H1 (cell line): ENCODE results near the gene ARFGAP3. TPM values are rescaled to one million over a fixed set of nuclear protein-coding genes. Genes with fewer than 3 reads are reported as not detected.

Experiments used
- CTCF ChIA-PET: fragments of 300-600 bp; sonication (Branson Sonifier 250); formaldehyde crosslinking; loops from one replicate; lab custom pipeline; 2021; ENCODE audit not compliant: partially characterized antibody; lab: Charles Lee
- POLR2A ChIA-PET: fragments of 300-600 bp; sonication (Branson Sonifier 250); formaldehyde crosslinking; loops from one replicate; lab custom pipeline; 2021; ENCODE audit warnings: inconsistent platforms; ENCODE audit not compliant: partially characterized antibody; lab: Charles Lee
- DNase-seq, 2 experiments: peaks; one replicate each; pipeline versions ENCODE4 v3.0.0 to v3.0.0-alpha.2; 2010 to 2022; ENCODE audit warnings: low spot score in 2 of 2, low read depth in 1 of 2, mixed read lengths in 1 of 2
- FAIRE-seq: peaks from 2 replicates; lab custom pipeline; 2011; peaks lifted over from hg19 to GRCh38; lab: Jason Lieb, UNC
- H2AFZ ChIP-seq: 2 replicates; pipeline ENCODE4 v1.8.1; 2012; ENCODE audit warnings: low read length, inconsistent platforms
- H2AK5ac ChIP-seq: 2 replicates; pipeline ENCODE4 v1.6.1; 2013; ENCODE audit warnings: low read depth, low read length
- H2BK120ac ChIP-seq: replicated peaks from 2 replicates; pipeline ENCODE3; 2013; ENCODE audit warnings: low read depth, low read length, inconsistent platforms
- H2BK12ac ChIP-seq: 2 replicates; pipeline ENCODE4 v1.6.1; 2013; ENCODE audit warnings: low read depth, low read length
- H2BK15ac ChIP-seq: 2 replicates; pipeline ENCODE4 v1.6.1; 2013; ENCODE audit warnings: low read length
- H2BK20ac ChIP-seq: 2 replicates; pipeline ENCODE4 v1.6.1; 2013; ENCODE audit warnings: low read length
- H2BK5ac ChIP-seq: 2 replicates; pipeline ENCODE4 v1.6.1; 2013; ENCODE audit warnings: low read depth, low read length
- H3K14ac ChIP-seq: 2 replicates; pipeline ENCODE4 v1.6.1; 2013; ENCODE audit warnings: inconsistent platforms; ENCODE audit not compliant: insufficient read length
- H3K18ac ChIP-seq: 2 replicates; pipeline ENCODE4 v1.6.1; 2013; ENCODE audit warnings: low read length; ENCODE audit errors: extremely low read depth
- H3K23ac ChIP-seq: 2 replicates; pipeline ENCODE4 v1.6.1; 2013; ENCODE audit warnings: inconsistent platforms; ENCODE audit not compliant: insufficient read length
- H3K23me2 ChIP-seq: 2 replicates; pipeline ENCODE4 v1.6.1; 2013; ENCODE audit warnings: low read depth, low read length
- H3K27ac ChIP-seq: 2 replicates; pipeline ENCODE4 v1.6.1; 2011; ENCODE audit warnings: low read depth, low read length, inconsistent platforms
- H3K27me3 ChIP-seq, 4 experiments: replicated peaks in 1 of 4; 1 replicate in 1 of 4; 2 replicates in 3 of 4; pipeline versions ENCODE4 v1.6.1 to v1.8.1; 2011 to 2013; ENCODE audit warnings: low read length in 3 of 4, mild to moderate bottlenecking in 3 of 4, inconsistent platforms in 2 of 4, mixed read lengths in 2 of 4, moderate library complexity in 1 of 4; ENCODE audit not compliant: control insufficient read depth in 3 of 4, insufficient read depth in 3 of 4; ENCODE audit errors: extremely low read depth in 1 of 4
- H3K36me3 ChIP-seq, 4 experiments: 2 replicates each; pipeline versions ENCODE4 v1.6.1 to v1.8.1; 2011 to 2013; ENCODE audit warnings: mild to moderate bottlenecking in 4 of 4, low read length in 3 of 4, moderate library complexity in 2 of 4, control low read depth in 1 of 4, inconsistent platforms in 1 of 4; ENCODE audit not compliant: insufficient read depth in 4 of 4, control insufficient read depth in 2 of 4
- H3K4ac ChIP-seq: replicated peaks from 2 replicates; pipeline ENCODE3; 2013; ENCODE audit warnings: low read length, low read depth, mixed read lengths, inconsistent platforms; ENCODE audit not compliant: insufficient read length
- H3K4me1 ChIP-seq, 4 experiments: replicated peaks in 1 of 4; 1 replicate in 1 of 4; 2 replicates in 3 of 4; pipeline versions ENCODE4 v1.6.1 to v1.8.1; 2011 to 2013; ENCODE audit warnings: low read length in 3 of 4, inconsistent platforms in 2 of 4, mixed read lengths in 1 of 4; ENCODE audit not compliant: insufficient read depth in 4 of 4, control insufficient read depth in 3 of 4
- H3K4me2 ChIP-seq, 2 experiments: 2 replicates each; pipeline versions ENCODE4 v1.6.1 to v1.8.1; 2011 to 2013; ENCODE audit warnings: low read depth in 2 of 2, low read length in 2 of 2, control low read depth in 1 of 2, inconsistent platforms in 1 of 2, mild to moderate bottlenecking in 1 of 2; ENCODE audit not compliant: insufficient read depth in 1 of 2
- H3K4me3 ChIP-seq, 4 experiments: fragments of 200-600, 300-600 bp in 1 of 4; sonication (generic), shearing (Covaris generic), sonication (Bioruptor Twin) in 1 of 4; 2 replicates each; pipeline versions ENCODE4 v1.5.1 to v1.8.1; 2011 to 2016; ENCODE audit warnings: low read length in 4 of 4, low read depth in 3 of 4, control low read depth in 2 of 4, inconsistent platforms in 2 of 4, mild to moderate bottlenecking in 2 of 4, mixed read lengths in 1 of 4, moderate library complexity in 1 of 4; ENCODE audit not compliant: insufficient read depth in 2 of 4; ENCODE audit errors: extremely low read depth in 1 of 4
- H3K56ac ChIP-seq: replicated peaks from 2 replicates; pipeline ENCODE3; 2013; ENCODE audit warnings: low read depth, mild to moderate bottlenecking, mixed read lengths, low read length, inconsistent platforms; ENCODE audit not compliant: insufficient read length
- H3K79me1 ChIP-seq: 2 replicates; pipeline ENCODE4 v1.6.1; 2013; ENCODE audit warnings: low read depth, low read length, control low read depth
- H3K79me2 ChIP-seq, 2 experiments: 2 replicates each; pipeline versions ENCODE4 v1.6.1 to v1.8.1; 2012 to 2013; ENCODE audit warnings: low read length in 2 of 2, mild to moderate bottlenecking in 2 of 2, inconsistent platforms in 1 of 2; ENCODE audit not compliant: insufficient read depth in 2 of 2, control insufficient read depth in 1 of 2
- H3K9ac ChIP-seq, 4 experiments: replicated peaks in 1 of 4; 1 replicate in 1 of 4; 2 replicates in 3 of 4; pipeline versions ENCODE4 v1.6.1 to v1.8.1; 2011 to 2013; ENCODE audit warnings: low read depth in 3 of 4, low read length in 3 of 4, control low read depth in 2 of 4, mild to moderate bottlenecking in 2 of 4, moderate library complexity in 2 of 4, inconsistent platforms in 1 of 4; ENCODE audit errors: extremely low read depth in 1 of 4
- H3K9me3 ChIP-seq, 2 experiments: 2 replicates each; pipeline versions ENCODE4 v1.6.1 to v1.8.1; 2012 to 2013; ENCODE audit warnings: mild to moderate bottlenecking in 2 of 2, moderate library complexity in 2 of 2, control low read depth in 1 of 2, inconsistent platforms in 1 of 2, low read depth in 1 of 2, low read length in 1 of 2, mixed read lengths in 1 of 2; ENCODE audit not compliant: insufficient read depth in 2 of 2
- H4K20me1 ChIP-seq, 2 experiments: replicated peaks in 1 of 2; 2 replicates each; pipeline versions ENCODE3 to v1.8.1; 2011 to 2013; ENCODE audit warnings: inconsistent platforms in 2 of 2, low read length in 2 of 2, mild to moderate bottlenecking in 1 of 2; ENCODE audit not compliant: insufficient read depth in 2 of 2, control insufficient read depth in 1 of 2
- H4K5ac ChIP-seq: 2 replicates; pipeline ENCODE4 v1.6.1; 2013; ENCODE audit warnings: low read length, low read depth, mixed read lengths, inconsistent platforms; ENCODE audit not compliant: insufficient read length
- H4K8ac ChIP-seq: 2 replicates; pipeline ENCODE4 v1.8.0; 2013; ENCODE audit warnings: mild to moderate bottlenecking, moderate library complexity, low read length, inconsistent platforms; ENCODE audit not compliant: insufficient read depth; ENCODE audit errors: extremely low read depth
- H4K91ac ChIP-seq: replicated peaks from 2 replicates; pipeline ENCODE3; 2013; ENCODE audit warnings: low read length, mixed read lengths, inconsistent platforms; ENCODE audit not compliant: insufficient read length
- BACH1 ChIP-seq: IDR thresholded peaks from 2 replicates; pipeline ENCODE4 v1.6.1; 2012; ENCODE audit warnings: low read length, improper control_type of control experiment
- EGR1 ChIP-seq: IDR thresholded peaks from 2 replicates; pipeline ENCODE4 v1.6.1; 2011; ENCODE audit warnings: low read depth, low read length, borderline replicate concordance
- GTF2F1 ChIP-seq: IDR thresholded peaks from 2 replicates; pipeline ENCODE4 v1.6.1; 2012; ENCODE audit warnings: low read depth, low read length, improper control_type of control experiment, borderline replicate concordance
- HDAC2 ChIP-seq, 2 experiments: fragments of 300-600 bp in 1 of 2; sonication (generic) in 1 of 2; IDR thresholded peaks; 2 replicates each; pipeline ENCODE4 v1.6.1; 2011 to 2012; ENCODE audit warnings: low read depth in 2 of 2, low read length in 2 of 2, mild to moderate bottlenecking in 2 of 2, moderate library complexity in 2 of 2, borderline replicate concordance in 1 of 2, inconsistent platforms in 1 of 2
- HDAC6 ChIP-seq: IDR thresholded peaks from one replicate; pipeline ENCODE4 v1.7.1; 2012; ENCODE audit warnings: low read depth, mild to moderate bottlenecking, inconsistent platforms, low read length, moderate library complexity
- MAX ChIP-seq: IDR thresholded peaks from 2 replicates; pipeline ENCODE4 v1.6.1; 2012; ENCODE audit warnings: inconsistent platforms
- RFX5 ChIP-seq: IDR thresholded peaks from 2 replicates; pipeline ENCODE4 v1.6.1; 2011; ENCODE audit warnings: low read depth, low read length, improper control_type of control experiment, borderline replicate concordance
- SRF ChIP-seq: IDR thresholded peaks from 2 replicates; pipeline ENCODE4 v1.6.1; 2011; ENCODE audit warnings: mild to moderate bottlenecking, low read depth, low read length, moderate library complexity
- TEAD4 ChIP-seq: IDR thresholded peaks from 2 replicates; pipeline ENCODE4 v1.6.1; 2012; ENCODE audit warnings: low read depth, low read length, inconsistent platforms, mixed read lengths
- YY1 ChIP-seq: IDR thresholded peaks from 2 replicates; pipeline ENCODE4 v1.6.1; 2011; ENCODE audit warnings: low read depth, mild to moderate bottlenecking, low read length
- WGBS, 2 experiments: shearing (Covaris generic) in 1 of 2; methylation state at CpG; one replicate each; pipeline versions ENCODE4 v1.1.6 to v1.1.7; 2013 to 2015; ENCODE audit warnings: low lambda C conversion rate in 2 of 2, mixed read lengths in 2 of 2, inconsistent platforms in 1 of 2, low coverage in 1 of 2, missing lambda C conversion rate in 1 of 2; ENCODE audit not compliant: insufficient replicate concordance in 2 of 2, insufficient coverage in 1 of 2, insufficient read length in 1 of 2; ENCODE audit errors: extremely low coverage in 1 of 2, missing lambda C conversion rate in 1 of 2; 5-methylcytosine and 5-hydroxymethylcytosine counted together
- polyA plus RNA-seq, 7 experiments: library from polyadenylated mRNA; depleted of rRNA in 3 of 7; stranded (reverse) in 5 of 7; unstranded in 2 of 7; fragments of >200 nt in 5 of 7; fragments of 200-250 nt in 2 of 7; gene quantifications; 1 replicate in 5 of 7; 2 replicates in 1 of 7; 4 replicates in 1 of 7; pipeline versions ENCODE4 v1.2.1 to v1.2.3, GENCODE V29; 2011 to 2013; ENCODE audit warnings: missing spikeins in 2 of 7, mixed read lengths in 2 of 7
- total RNA-seq: library from RNA; stranded (reverse); fragmentation: NEBNext Ultra II Directional; extraction: Animal tissue kit (Norgen Biotek cat#: 25700); gene quantifications from 2 replicates; pipeline ENCODE4 v1.2.1, GENCODE V29; 2021
- TF ChIP-seq, protein P1 (sequence below), 3 experiments: IDR thresholded peaks; 1 replicate in 2 of 3; 2 replicates in 1 of 3; pipeline versions ENCODE4 v1.5.1 to v1.6.1; 2011; ENCODE audit warnings: low read length in 3 of 3, mild to moderate bottlenecking in 3 of 3, inconsistent platforms in 2 of 3, low read depth in 1 of 3, moderate library complexity in 1 of 3; ENCODE audit not compliant: insufficient read depth in 1 of 3; ENCODE audit errors: control extremely low read depth in 1 of 3

ARFGAP3 gene
- total and polyA plus RNA-seq, 2 of the 8 experiments (the other 6 are each of a cell fraction or from before 2014, with no cell fraction given): 9.7 to 16.0 TPM

DNA sequence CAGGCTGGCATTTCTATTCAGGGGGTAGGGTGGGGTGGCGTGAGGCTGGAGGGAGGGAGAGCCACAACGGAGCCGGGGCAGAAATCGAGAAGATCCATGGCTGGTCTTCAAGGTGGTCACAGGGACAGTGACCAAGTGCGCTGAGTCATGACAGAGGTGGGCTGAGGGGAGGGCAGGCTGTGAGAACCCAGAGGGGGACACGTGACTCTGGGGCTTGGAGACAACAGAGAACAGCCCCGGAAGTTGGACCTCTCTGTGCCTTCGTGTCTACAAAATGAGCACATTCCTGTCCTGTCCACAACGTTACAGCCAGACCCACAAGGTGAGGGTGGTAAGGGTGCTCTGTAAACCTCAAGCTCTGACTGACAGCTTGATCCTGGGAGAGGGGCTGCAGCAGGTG, 35.1 kb upstream of the ARFGAP3 start:
- Histone ChIP-seq H3K9ac (no peak overlapping the region), H3K79me1 (no peaks in the 10 kb centered on the region; the same call in 1 of the 2 replicates), H3K18ac (no peak overlapping the region), H3K4me2 (no peak overlapping the region), H2AFZ (no peak overlapping the region), H2AK5ac (no peak overlapping the region), H4K8ac (no peak overlapping the region; the same call in 1 of the 2 replicates), H3K23me2 (no peaks in the 10 kb centered on the region; the same call in 1 of the 2 replicates), H2BK5ac (peak overlapping the region; percentile 52), H2BK12ac (no peak overlapping the region), H3K36me3 (peaks cover 3 to 13% (median 10%) of the 10 kb centered on the region in 4 experiments; a peak in 5 of 8 replicates), H3K27me3 (no peaks in the 10 kb centered on the region), H3K14ac (no peak overlapping the region), H3K23ac (no peak overlapping the region), H4K20me1 (peaks cover 5 to 16% of the 10 kb centered on the region in 2 experiments), H4K91ac (no peak overlapping the region), H2BK20ac (no peak overlapping the region), H3K4me1 (no peaks in the 10 kb centered on the region), H3K27ac (peak overlapping the region; percentile 33; the same call in 1 of the 2 replicates), H3K56ac (no peak overlapping the region), H3K79me2 (peaks cover 0 to 8% of the 10 kb centered on the region in 2 experiments; a peak in 1 of 4 replicates), H3K4me3 (no peak overlapping the region), H3K9me3 (no peaks in the 10 kb centered on the region), H3K4ac (peak overlapping the region; percentile 23), H2BK120ac (no peak overlapping the region), H4K5ac (no peak overlapping the region), H2BK15ac (no peak overlapping the region)
- ChIA-PET POLR2A (interaction anchor here (1.1 to 2.2 kb wide), 3 partner anchors 9 to 123 kb away, joined by 3 to 9 read pairs (median 4); partner anchors contain the start of gene PACSIN2), CTCF (interaction anchor here (1.2 to 4.2 kb wide), 6 partner anchors 13 to 167 kb away, joined by 3 to 38 read pairs (median 4); no protein-coding TSS in a partner anchor)
- no peak for FAIRE-seq
- no peak for DNase-seq
- 87% methylated on average over 9 of the region's 9 CpGs; no CpG with 5 or more reads in 1 of the 2 experiments for WGBS, 2 experiments
- TF ChIP-seq EGR1: no peak
- no peak for TF ChIP-seq GTF2F1
- no peak for TF ChIP-seq HDAC2 (IDR thresholded peaks at IDR 0.05; ENCODE audit: borderline replicate concordance in 1 of 2, low read depth in 2 of 2, low read length in 2 of 2)
- TF ChIP-seq, protein P1, sequence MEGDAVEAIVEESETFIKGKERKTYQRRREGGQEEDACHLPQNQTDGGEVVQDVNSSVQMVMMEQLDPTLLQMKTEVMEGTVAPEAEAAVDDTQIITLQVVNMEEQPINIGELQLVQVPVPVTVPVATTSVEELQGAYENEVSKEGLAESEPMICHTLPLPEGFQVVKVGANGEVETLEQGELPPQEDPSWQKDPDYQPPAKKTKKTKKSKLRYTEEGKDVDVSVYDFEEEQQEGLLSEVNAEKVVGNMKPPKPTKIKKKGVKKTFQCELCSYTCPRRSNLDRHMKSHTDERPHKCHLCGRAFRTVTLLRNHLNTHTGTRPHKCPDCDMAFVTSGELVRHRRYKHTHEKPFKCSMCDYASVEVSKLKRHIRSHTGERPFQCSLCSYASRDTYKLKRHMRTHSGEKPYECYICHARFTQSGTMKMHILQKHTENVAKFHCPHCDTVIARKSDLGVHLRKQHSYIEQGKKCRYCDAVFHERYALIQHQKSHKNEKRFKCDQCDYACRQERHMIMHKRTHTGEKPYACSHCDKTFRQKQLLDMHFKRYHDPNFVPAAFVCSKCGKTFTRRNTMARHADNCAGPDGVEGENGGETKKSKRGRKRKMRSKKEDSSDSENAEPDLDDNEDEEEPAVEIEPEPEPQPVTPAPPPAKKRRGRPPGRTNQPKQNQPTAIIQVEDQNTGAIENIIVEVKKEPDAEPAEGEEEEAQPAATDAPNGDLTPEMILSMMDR (IDR thresholded peaks at IDR 0.05; ENCODE audit: control extremely low read depth in 1 of 3, insufficient read depth in 1 of 3, low read depth in 1 of 3, low read length in 3 of 3): no peak
- TF ChIP-seq TEAD4: no peak
- TF ChIP-seq YY1: no peak
- TF ChIP-seq SRF: no peak
- TF ChIP-seq MAX: no peak
- no peak for TF ChIP-seq BACH1
- TF ChIP-seq HDAC6: no peak
- TF ChIP-seq RFX5: no peak
